ENCODE measurements around the gene ZNF217.
A peak's percentile ranks its signal among the peaks of the same experiment; 100 is the strongest.
"Not testable (repeated sequence)": the region's sequence is repeated elsewhere in the genome, so short reads cannot be mapped to it uniquely, and the experiment has no call there.

The ZNF217 gene

GRCh38 chr20:53590122-53590521 lies 3.5 kb downstream of the ZNF217 start:
- H3K4me3 ChIP-seq (ENCODE audit: low read depth, low read length), result peak overlapping the region; percentile 61
- not testable (repeated sequence) for DNase-seq (ENCODE audit: low read depth)

DNA sequence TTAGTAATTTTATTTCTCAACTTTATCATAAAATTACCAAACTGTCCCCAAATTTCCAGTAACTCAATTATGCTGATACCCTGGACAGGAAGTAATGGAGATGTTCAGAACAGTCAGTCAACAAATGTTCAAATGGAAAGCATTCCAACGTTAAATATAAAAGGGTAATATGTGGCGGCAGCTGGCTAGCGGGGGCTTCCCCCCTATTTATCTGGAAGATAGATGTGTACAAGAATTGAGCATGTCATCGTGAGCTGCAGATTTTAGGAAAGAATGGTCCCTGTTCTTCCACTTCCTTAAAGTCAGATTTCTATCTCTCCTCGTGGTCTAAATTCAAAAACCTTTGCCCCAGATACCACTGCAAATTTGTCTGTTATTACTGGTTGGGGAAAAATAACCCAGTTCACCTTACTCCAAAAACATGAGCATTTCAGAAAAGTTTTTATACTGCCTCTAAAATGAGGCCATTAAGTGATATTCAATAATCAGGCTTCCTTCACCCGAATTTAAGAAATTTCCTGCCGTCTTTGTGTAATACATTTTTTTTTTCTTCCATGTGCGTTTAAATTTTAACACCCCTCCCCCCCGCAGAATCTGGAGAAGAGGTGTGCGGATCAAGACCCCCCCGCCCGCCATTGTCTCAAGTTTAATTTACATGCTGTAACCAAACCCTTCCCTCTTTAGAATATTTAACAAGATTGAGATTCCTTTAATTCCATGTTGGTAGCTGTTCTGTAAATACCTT lies 4.1 kb downstream of the ZNF217 start:
- H3K4me3 ChIP-seq (ENCODE audit: low read depth, low read length), result peak overlapping the region; percentile 61
- peak; percentile 73 for TF ChIP-seq MYC (IDR thresholded peaks at IDR 0.05; ENCODE audit: low read depth, low read length)
- DNase-seq (ENCODE audit: low read depth), result peak; percentile 74

- peak overlapping the region; percentile 21 for H3K4me3 ChIP-seq (ENCODE audit: low read depth, low read length)
- not testable (repeated sequence) for DNase-seq (ENCODE audit: low read depth)
These were observed 6.4 kb downstream of the ZNF217 start for GRCh38 chr20:53587157-53587703.

- DNase-seq (ENCODE audit: low read depth), result peak; percentile 11
- TF ChIP-seq, protein P1, sequence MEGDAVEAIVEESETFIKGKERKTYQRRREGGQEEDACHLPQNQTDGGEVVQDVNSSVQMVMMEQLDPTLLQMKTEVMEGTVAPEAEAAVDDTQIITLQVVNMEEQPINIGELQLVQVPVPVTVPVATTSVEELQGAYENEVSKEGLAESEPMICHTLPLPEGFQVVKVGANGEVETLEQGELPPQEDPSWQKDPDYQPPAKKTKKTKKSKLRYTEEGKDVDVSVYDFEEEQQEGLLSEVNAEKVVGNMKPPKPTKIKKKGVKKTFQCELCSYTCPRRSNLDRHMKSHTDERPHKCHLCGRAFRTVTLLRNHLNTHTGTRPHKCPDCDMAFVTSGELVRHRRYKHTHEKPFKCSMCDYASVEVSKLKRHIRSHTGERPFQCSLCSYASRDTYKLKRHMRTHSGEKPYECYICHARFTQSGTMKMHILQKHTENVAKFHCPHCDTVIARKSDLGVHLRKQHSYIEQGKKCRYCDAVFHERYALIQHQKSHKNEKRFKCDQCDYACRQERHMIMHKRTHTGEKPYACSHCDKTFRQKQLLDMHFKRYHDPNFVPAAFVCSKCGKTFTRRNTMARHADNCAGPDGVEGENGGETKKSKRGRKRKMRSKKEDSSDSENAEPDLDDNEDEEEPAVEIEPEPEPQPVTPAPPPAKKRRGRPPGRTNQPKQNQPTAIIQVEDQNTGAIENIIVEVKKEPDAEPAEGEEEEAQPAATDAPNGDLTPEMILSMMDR (IDR thresholded peaks at IDR 0.05; ENCODE audit: low read depth, low read length), result no peak
- TF ChIP-seq MYC (IDR thresholded peaks at IDR 0.05; ENCODE audit: low read depth, low read length), result no peak
- no peak for TF ChIP-seq POLR2A (IDR thresholded peaks at IDR 0.05; ENCODE audit: extremely low read depth, insufficient read length)
- TF ChIP-seq MAX (IDR thresholded peaks at IDR 0.05; ENCODE audit: low read depth, low read length), result no peak
- H3K4me3 ChIP-seq (ENCODE audit: low read depth, low read length), result peak overlapping the region; percentile 6
These were observed 7.0 kb downstream of the ZNF217 start for GRCh38 chr20:53586640-53587039.

DNA sequence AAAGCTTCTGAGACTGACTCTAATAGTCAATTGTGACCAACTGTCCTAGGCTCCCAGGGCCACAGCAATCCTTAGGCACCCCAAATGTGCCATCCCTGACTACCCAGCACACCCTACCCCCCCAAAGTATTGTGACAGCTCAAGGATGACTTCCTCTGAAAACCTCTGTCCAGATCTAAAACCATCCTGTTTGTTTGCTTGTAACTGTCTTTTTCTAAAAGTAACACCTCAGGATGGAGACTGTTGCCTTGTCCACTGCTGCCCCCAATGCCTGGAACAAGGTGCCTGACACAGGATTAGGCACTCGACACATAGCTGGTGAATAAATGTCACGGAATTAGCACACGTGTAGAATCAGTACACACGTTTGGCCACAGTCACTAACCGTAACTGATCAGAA lies 7.7 kb downstream of the ZNF217 start:
- not testable (repeated sequence) for DNase-seq (ENCODE audit: low read depth); H3K4me3 ChIP-seq (ENCODE audit: low read depth, low read length)

- not testable (repeated sequence) for DNase-seq (ENCODE audit: low read depth); H3K4me3 ChIP-seq (ENCODE audit: low read depth, low read length)
These were observed 8.6 kb downstream of the ZNF217 start for GRCh38 chr20:53585004-53585569.

DNA sequence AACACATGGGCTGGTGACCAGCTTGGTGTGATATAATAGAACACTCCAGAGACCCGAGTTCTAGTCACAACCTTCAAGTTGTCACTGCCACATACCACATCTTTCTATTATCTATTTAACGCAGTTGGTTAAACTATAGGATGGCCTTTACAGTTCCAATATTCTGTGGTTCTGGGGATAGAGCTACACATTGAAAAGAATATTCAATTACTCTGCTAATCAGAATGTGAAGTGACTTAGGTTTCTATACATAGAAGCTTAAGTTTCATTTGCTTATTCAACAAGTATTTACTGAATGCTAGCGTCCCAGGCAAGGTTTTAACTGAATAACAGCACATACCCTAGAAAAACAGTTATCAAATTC lies 9.1 kb downstream of the ZNF217 start:
- not testable (repeated sequence) for H3K4me3 ChIP-seq (ENCODE audit: low read depth, low read length); DNase-seq (ENCODE audit: low read depth)

GRCh38 chr20:53583660-53584549 lies 9.7 kb downstream of the ZNF217 start:
- H3K4me3 ChIP-seq (ENCODE audit: low read depth, low read length), result not testable (repeated sequence)
- DNase-seq (ENCODE audit: low read depth), result peak; percentile 24

DNA sequence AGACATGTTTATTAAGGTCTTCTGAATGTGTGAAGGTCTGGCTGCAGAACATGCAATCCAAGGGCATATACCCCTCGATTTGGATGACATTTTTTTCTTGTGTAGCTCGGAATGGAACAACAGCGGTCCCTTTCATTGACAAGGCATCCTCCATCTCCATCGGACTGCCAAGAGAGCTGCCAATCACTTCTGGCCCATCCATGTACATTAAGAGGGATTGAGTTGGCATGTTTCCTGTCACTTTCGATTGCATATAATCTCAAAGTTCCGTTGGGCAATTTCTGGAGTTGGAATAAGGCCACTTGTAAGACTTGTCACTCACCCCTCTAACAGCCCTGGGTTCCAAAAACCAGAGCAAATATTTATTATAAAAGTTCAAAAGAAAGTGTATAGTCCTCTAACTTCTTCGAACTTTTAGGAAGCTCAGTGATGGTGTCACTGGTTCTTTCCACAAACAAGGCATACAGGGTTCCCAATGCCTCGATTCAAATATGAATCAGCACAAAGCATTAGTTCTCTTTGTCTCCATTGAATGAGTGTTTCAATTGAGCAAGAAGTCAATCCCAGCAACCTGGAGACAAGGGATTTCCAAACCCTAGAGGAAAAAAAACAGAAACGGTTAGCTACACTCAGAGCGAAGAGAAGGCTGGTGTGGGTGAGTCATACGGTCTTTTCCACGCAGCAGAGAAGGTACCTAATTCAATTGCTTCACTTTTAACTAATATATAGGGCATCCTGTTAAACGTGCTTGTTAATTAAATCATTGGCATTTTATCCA lies 10.9 kb downstream of the ZNF217 start:
- TF ChIP-seq MAX (IDR thresholded peaks at IDR 0.05; ENCODE audit: low read depth, low read length) (no peak), POLR2A (IDR thresholded peaks at IDR 0.05; ENCODE audit: extremely low read depth, insufficient read length) (no peak)
- TF ChIP-seq, protein P1 (IDR thresholded peaks at IDR 0.05; ENCODE audit: low read depth, low read length), result no peak
- no peak overlapping the region for H3K4me3 ChIP-seq (ENCODE audit: low read depth, low read length)
- DNase-seq (ENCODE audit: low read depth), result peak; percentile 89
